ENCODE data around the gene CPEB3.

CPEB3 gene

GRCh38 chr10:92181575-92181974 lies 109.3 kb downstream of the CPEB3 start:
- in situ Hi-C loops (cut with MboI; ENCODE audit: low sequenced_read_pairs, unreplicated experiment): no loop called here
- TF ChIP-seq CTCF (IDR thresholded peaks at IDR 0.05; ENCODE audit: borderline replicate concordance, control extremely low read depth, extremely low read depth, insufficient read depth, missing control alignments): no peak
- no peak for DNase-seq (ENCODE audit: low spot score)

DNA sequence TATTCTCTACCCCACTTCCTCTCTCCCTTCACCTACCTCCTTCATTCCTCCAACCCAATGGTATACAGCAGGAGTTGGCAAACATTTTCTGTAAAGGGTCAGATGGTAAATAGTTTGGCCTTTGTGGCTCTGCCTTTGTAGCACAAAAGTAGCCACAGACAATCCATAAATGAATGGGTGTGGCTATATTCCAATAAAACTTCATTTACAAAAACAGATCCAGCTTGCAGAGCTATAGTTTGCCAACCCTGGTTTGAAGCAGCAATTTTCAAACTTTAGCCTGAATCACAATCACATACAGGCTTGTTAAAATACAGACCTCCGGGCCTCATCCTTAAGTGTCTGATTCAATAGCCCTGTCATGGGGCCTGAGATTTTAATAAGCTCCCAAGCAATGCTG lies 110.5 kb downstream of the CPEB3 start:
- in situ Hi-C loops (cut with MboI; ENCODE audit: low sequenced_read_pairs, unreplicated experiment): no loop called here
- DNase-seq (ENCODE audit: low spot score): no peak

GRCh38 chr10:92177546-92177945 lies 113.3 kb downstream of the CPEB3 start:
- in situ Hi-C loops (cut with MboI; ENCODE audit: low sequenced_read_pairs, unreplicated experiment): no loop called here
- TF ChIP-seq CTCF (IDR thresholded peaks at IDR 0.05; ENCODE audit: borderline replicate concordance, control extremely low read depth, extremely low read depth, insufficient read depth, missing control alignments): no peak
- DNase-seq (ENCODE audit: low spot score): no peak

More for the DNA sequence above, 110.5 kb downstream of the CPEB3 start:
- TF ChIP-seq CTCF (IDR thresholded peaks at IDR 0.05; ENCODE audit: borderline replicate concordance, control extremely low read depth, extremely low read depth, insufficient read depth, missing control alignments): no peak

- DNase-seq (ENCODE audit: low spot score): no peak
- no peak for TF ChIP-seq CTCF (IDR thresholded peaks at IDR 0.05; ENCODE audit: borderline replicate concordance, control extremely low read depth, extremely low read depth, insufficient read depth, missing control alignments)
- in situ Hi-C loops (cut with MboI; ENCODE audit: low sequenced_read_pairs, unreplicated experiment): no loop called here
These were observed 115.7 kb downstream of the CPEB3 start for GRCh38 chr10:92175164-92175563.

DNA sequence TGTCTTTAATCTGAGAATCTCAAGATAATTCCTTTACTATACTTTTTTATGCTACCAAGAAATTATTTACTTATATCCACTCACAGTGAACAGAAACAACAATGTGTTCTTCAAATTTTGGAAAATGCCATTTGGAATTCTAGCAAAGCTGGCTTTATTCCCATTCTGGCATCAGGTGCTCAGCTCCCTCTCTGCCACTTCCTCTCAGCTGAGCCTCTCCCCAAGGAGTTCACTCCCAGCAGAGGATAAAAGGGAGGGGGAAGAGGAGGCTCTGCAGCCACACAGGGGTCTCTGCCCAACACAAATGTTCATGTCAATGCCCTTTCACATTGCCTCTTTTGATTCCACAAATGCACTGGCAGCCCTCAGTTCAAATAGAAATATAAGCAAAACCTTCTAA lies 116.9 kb downstream of the CPEB3 start:
- DNase-seq (ENCODE audit: low spot score): no peak
- TF ChIP-seq CTCF (IDR thresholded peaks at IDR 0.05; ENCODE audit: borderline replicate concordance, control extremely low read depth, extremely low read depth, insufficient read depth, missing control alignments): no peak
- in situ Hi-C loops (cut with MboI; ENCODE audit: low sequenced_read_pairs, unreplicated experiment): no loop called here

DNA sequence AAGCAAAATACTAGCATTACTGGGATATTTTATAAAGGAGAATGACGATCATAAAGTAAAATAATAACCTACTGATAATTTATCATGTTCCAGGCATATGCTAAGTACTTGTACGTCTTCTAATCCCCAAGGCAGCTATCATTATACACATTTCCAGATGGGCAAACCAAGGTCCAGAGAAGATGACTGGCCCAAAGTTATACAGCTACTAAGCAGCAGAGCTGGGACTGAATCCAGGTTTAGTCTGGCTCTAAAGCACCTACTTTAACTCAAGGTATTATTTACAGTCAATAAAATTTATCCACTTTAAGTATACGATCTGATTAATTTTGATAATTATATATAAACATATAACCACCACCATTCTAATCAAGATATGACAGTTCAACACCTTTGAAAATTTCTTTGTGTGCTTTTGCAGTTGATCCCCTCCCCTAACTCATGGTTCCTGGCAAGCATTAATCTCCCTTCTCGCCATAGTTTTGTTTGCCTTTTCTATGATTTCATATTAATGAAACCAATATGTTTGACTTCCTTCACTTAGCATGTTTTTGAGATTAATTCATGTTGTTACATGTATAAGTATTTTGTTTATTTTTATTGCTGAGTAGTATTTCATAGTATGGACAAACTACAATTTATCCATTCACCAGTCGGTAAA lies 126.7 kb downstream of the CPEB3 start:
- DNase-seq (ENCODE audit: low spot score): no peak
- in situ Hi-C loops (cut with MboI; ENCODE audit: low sequenced_read_pairs, unreplicated experiment): no loop called here
- TF ChIP-seq CTCF (IDR thresholded peaks at IDR 0.05; ENCODE audit: borderline replicate concordance, control extremely low read depth, extremely low read depth, insufficient read depth, missing control alignments): no peak
